ENCODE measurements around the gene PDE7B. TPM values are rescaled to one million over a fixed set of nuclear protein-coding genes. Genes with fewer than 3 reads are reported as not detected.
A peak's percentile ranks its signal among the peaks of the same experiment; 100 is the strongest.

The PDE7B gene
- polyA plus RNA-seq, 1 of the 3 experiments (the other 2 are of a cell fraction) = 1.9 TPM

GRCh38 chr6:135935941-135936601, 84.6 kb downstream of the PDE7B start:
- Histone ChIP-seq H3K9me3 (no peaks in the 10 kb centered on the region), H3K79me2 (ENCODE audit: insufficient read depth) (no peaks in the 10 kb centered on the region; the same call in 1 of the 2 replicates), H4K20me1 (ENCODE audit: insufficient read depth) (no peaks in the 10 kb centered on the region), H2AFZ (ENCODE audit: low read depth) (peak overlapping the region; percentile 83), H3K9me2 (no peaks in the 10 kb centered on the region), H3K4me3 (ENCODE audit: low read depth in 2 of 2, low read length in 1 of 2) (peak overlapping the region in 1 of 2 experiments; percentile 15; a peak in 1 of 4 replicates), H3K9ac (peak overlapping the region; percentile 71; the same call in 1 of the 2 replicates), H3F3A (replicated peaks; ENCODE audit: insufficient read depth) (peaks cover 33% of the 10 kb centered on the region), H3K27ac (ENCODE audit: low read depth in 2 of 2, low read length in 1 of 2) (peak overlapping the region; percentile 72 to 99; a peak in 3 of 4 replicates), H3K4me2 (peak overlapping the region; percentile 75), H3K27me3 (ENCODE audit: insufficient read depth) (no peaks in the 10 kb centered on the region), H3K36me3 (replicated peaks in 1 of 2; ENCODE audit: control insufficient read depth in 1 of 2, insufficient read depth in 2 of 2, low read length in 1 of 2) (no peaks in the 10 kb centered on the region), H3K4me1 (ENCODE audit: control insufficient read depth in 1 of 2, insufficient read depth in 2 of 2, low read depth in 1 of 2, low read length in 1 of 2) (peaks cover 11 to 21% of the 10 kb centered on the region in 2 experiments)
- ChIA-PET POLR2A (no interaction called here), CTCF (interaction anchor here (0.6 to 1.3 kb wide), 4 partner anchors 11 to 930 kb away, joined by 3 to 4 read pairs (median 4); no protein-coding TSS in a partner anchor)
- TF ChIP-seq TCF12 (IDR thresholded peaks at IDR 0.05) (peak; percentile 93), MAX (IDR thresholded peaks at IDR 0.05; ENCODE audit: low read depth) (0 out of 2 replicates have a peak, but pooled peaks have one; percentile 15), FOXJ3 (CRISPR knock-in tag; IDR thresholded peaks at IDR 0.05) (no peak), RXRA (IDR thresholded peaks at IDR 0.05; ENCODE audit: borderline replicate concordance, low read depth) (peak; percentile 61; the same call in 1 of the 2 replicates), ELF1 (IDR thresholded peaks at IDR 0.05) (no peak), TEAD4 (IDR thresholded peaks at IDR 0.05; ENCODE audit: borderline replicate concordance, insufficient read depth) (peak; percentile 80; the same call in 1 of the 2 replicates), PBX3 (IDR thresholded peaks at IDR 0.05) (peak; percentile 80), JUND (IDR thresholded peaks at IDR 0.05) (peak; percentile 90), POLR2AphosphoS5 (IDR thresholded peaks at IDR 0.05; ENCODE audit: low read depth, low read length) (peak; percentile 43; the same call in 1 of the 2 replicates), RCOR1 (IDR thresholded peaks at IDR 0.05; ENCODE audit: low read length) (no peak), NFIC (IDR thresholded peaks at IDR 0.05; ENCODE audit: borderline replicate concordance) (peak; percentile 91), EP300 (IDR thresholded peaks at IDR 0.05; ENCODE audit: borderline replicate concordance in 1 of 2, low read depth in 1 of 2, low read length in 1 of 2) (peak; percentile 46 to 88; a peak in 3 of 4 replicates), FOSL2 (IDR thresholded peaks at IDR 0.05; ENCODE audit: borderline replicate concordance, low read depth) (peak; percentile 71), CHD2 (IDR thresholded peaks at IDR 0.05; ENCODE audit: low read length, partially characterized antibody) (no peak)
- no peak for DNase-seq
- 10% methylated on average over 5 of the region's 8 CpGs for WGBS (ENCODE audit: low lambda C conversion rate)

- Histone ChIP-seq H3K9ac (peak overlapping the region; percentile 71; the same call in 1 of the 2 replicates), H3K27ac (ENCODE audit: low read depth in 2 of 2, low read length in 1 of 2) (peak overlapping the region; percentile 72 to 99; a peak in 3 of 4 replicates), H3K9me3 (no peaks in the 10 kb centered on the region), H3F3A (replicated peaks; ENCODE audit: insufficient read depth) (peaks cover 33% of the 10 kb centered on the region), H3K27me3 (ENCODE audit: insufficient read depth) (no peaks in the 10 kb centered on the region), H4K20me1 (ENCODE audit: insufficient read depth) (no peaks in the 10 kb centered on the region), H3K79me2 (ENCODE audit: insufficient read depth) (no peaks in the 10 kb centered on the region; the same call in 1 of the 2 replicates), H3K9me2 (no peaks in the 10 kb centered on the region), H3K36me3 (replicated peaks in 1 of 2; ENCODE audit: control insufficient read depth in 1 of 2, insufficient read depth in 2 of 2, low read length in 1 of 2) (no peaks in the 10 kb centered on the region), H3K4me2 (peak overlapping the region; percentile 75), H3K4me1 (ENCODE audit: control insufficient read depth in 1 of 2, insufficient read depth in 2 of 2, low read depth in 1 of 2, low read length in 1 of 2) (peaks cover 11 to 21% of the 10 kb centered on the region in 2 experiments), H3K4me3 (ENCODE audit: low read depth in 2 of 2, low read length in 1 of 2) (peak overlapping the region in 1 of 2 experiments; percentile 15; a peak in 1 of 4 replicates), H2AFZ (ENCODE audit: low read depth) (peak overlapping the region; percentile 83)
- ChIA-PET POLR2A (no interaction called here), CTCF (interaction anchor here (1.2 kb wide), 1 partner anchor 11 kb away, joined by 3 read pairs; no protein-coding TSS in a partner anchor)
- DNase-seq = no peak
- WGBS (ENCODE audit: low lambda C conversion rate) = 0% methylated on average over 1 of the region's 1 CpG
- TF ChIP-seq TAF1 (IDR thresholded peaks at IDR 0.05; ENCODE audit: borderline replicate concordance, low read depth, low read length) = peak; percentile 53; the same call in 1 of the 2 replicates
- no peak for TF ChIP-seq EZH2phosphoT487 (IDR thresholded peaks at IDR 0.05; ENCODE audit: borderline replicate concordance, low read depth)
- peak; percentile 93 for TF ChIP-seq FOSL2 (IDR thresholded peaks at IDR 0.05; ENCODE audit: borderline replicate concordance, low read depth)
- no peak for TF ChIP-seq SMC3 (IDR thresholded peaks at IDR 0.05; ENCODE audit: low read depth, low read length)
- peak; percentile 75; the same call in 1 of the 2 replicates for TF ChIP-seq NFIC (IDR thresholded peaks at IDR 0.05; ENCODE audit: borderline replicate concordance)
- no peak for TF ChIP-seq NRF1 (IDR thresholded peaks at IDR 0.05; ENCODE audit: low read depth, low read length)
- peak in 1 of 2 experiments; percentile 73; a peak in 1 of 4 replicates for TF ChIP-seq EP300 (IDR thresholded peaks at IDR 0.05; ENCODE audit: borderline replicate concordance in 1 of 2, low read depth in 1 of 2, low read length in 1 of 2)
- no peak for TF ChIP-seq CTCF (IDR thresholded peaks at IDR 0.05)
- TF ChIP-seq RAD21 (IDR thresholded peaks at IDR 0.05; ENCODE audit: low read length) = no peak
- 0 out of 2 replicates have a peak, but pooled peaks have one; percentile 17 for TF ChIP-seq MAX (IDR thresholded peaks at IDR 0.05; ENCODE audit: low read depth)
- TF ChIP-seq RFX5 (IDR thresholded peaks at IDR 0.05; ENCODE audit: low read length) = no peak
- TF ChIP-seq POLR2AphosphoS5 (IDR thresholded peaks at IDR 0.05; ENCODE audit: low read depth, low read length) = peak; percentile 49; the same call in 1 of the 2 replicates
- peak; percentile 59 for TF ChIP-seq PBX3 (IDR thresholded peaks at IDR 0.05)
- peak; percentile 79 for TF ChIP-seq TCF12 (IDR thresholded peaks at IDR 0.05)
Measured at GRCh38 chr6:135936606-135937005, 85.1 kb downstream of the PDE7B start.

All from SK-N-SH (cell line).